Ovary (tissue), 9 donors: ENCODE data around the gene LIPT2. TPM values are rescaled to one million over a fixed set of nuclear protein-coding genes. Genes with fewer than 3 reads are reported as not detected.

Experiments used
- DNase-seq, 5 donors: peaks; one replicate each; pipeline ENCODE4 v3.0.0-alpha.2; 2019 to 2020
- H3K27ac ChIP-seq, 2 donors: fragments of 200-600 bp; one replicate each; pipeline versions ENCODE4 v1.5.1 to v1.8.0; 2019 to 2022
- H3K27me3 ChIP-seq: fragments of 200-600 bp; one replicate; pipeline ENCODE4 v1.8.0; 2022
- H3K36me3 ChIP-seq: fragments of 200-600 bp; sonication (generic); one replicate; pipeline ENCODE4 v1.5.1; 2019
- H3K4me1 ChIP-seq: one replicate; pipeline ENCODE4 v1.8.1; 2013; ENCODE audit warnings: mild to moderate bottlenecking, moderate library complexity; ENCODE audit not compliant: insufficient read depth
- H3K4me3 ChIP-seq: fragments of 200-600 bp; sonication (generic); one replicate; pipeline ENCODE4 v1.5.1; 2017
- H3K9me3 ChIP-seq, 2 donors: fragments of 200-600 bp in 1 of 2; sonication (generic) in 1 of 2; one replicate each; pipeline versions ENCODE4 v1.5.1 to v1.8.1; 2013 to 2019; ENCODE audit warnings: mild to moderate bottlenecking in 1 of 2, moderate library complexity in 1 of 2
- EP300 ChIP-seq: sonication (generic); formaldehyde crosslinking; IDR thresholded peaks from one replicate; pipeline ENCODE4 v1.6.1; 2017; ENCODE audit warnings: antibody characterized with exemption
- POLR2A ChIP-seq: fragments of 450-650 bp; IDR thresholded peaks from one replicate; pipeline ENCODE4 v1.6.1; 2017; ENCODE audit warnings: antibody characterized with exemption, mild to moderate bottlenecking, moderate library complexity
- WGBS, 3 donors: extraction: QIAGEN DNeasy Blood & Tissue Kit in 1 of 3; methylation state at CpG; one replicate each; pipeline versions ENCODE4 v1.1.5 to v1.1.7; 2013 to 2017; 5-methylcytosine and 5-hydroxymethylcytosine counted together
- intact Hi-C, 4 donors: fragments of 100-400 bp; cut with DNase I; formaldehyde crosslinking; loops; one replicate each; pipeline versions ENCODE4 v1.11.0 to v1.15.1; 2022 to 2023
- polyA plus RNA-seq, 2 donors: library from polyadenylated mRNA; stranded (reverse); fragments of 200-250 nt in 1 of 2; fragments of 350-450 nt in 1 of 2; fragmentation: Illumina TruSeq in 1 of 2; extraction: RNeasy Lipid Tissue Mini Kit (QIAGEN cat#74804) in 1 of 2; gene quantifications; one replicate each; pipeline ENCODE4 v1.2.3, GENCODE V29; 2013 to 2014
- total RNA-seq, 7 donors: library from RNA; depleted of rRNA in 2 of 7; stranded (reverse); fragments of >200 nt in 2 of 7; fragmentation: NEBNext Ultra II Directional in 3 of 7; extraction: Animal tissue kit (Norgen Biotek cat#: 25700) in 3 of 7; gene quantifications; one replicate each; pipeline versions ENCODE4 v1.1.0 to v1.2.4, GENCODE V29; 2016 to 2023
- TF ChIP-seq, protein P1 (sequence below), 3 donors: fragments of 450-650 bp in 2 of 3; fragments of 200-600 bp in 1 of 3; IDR thresholded peaks; one replicate each; pipeline versions ENCODE4 v1.5.1 to v1.8.0; 2016 to 2022; ENCODE audit warnings: antibody characterized with exemption in 3 of 3, mild to moderate bottlenecking in 1 of 3
- donor health status: DM: no; HTN: no; CAD: no; lungs with moderate emphysema.
- donor health status: DM: no; HTN: no; CAD: no.
- donor health status: Bipolar disorder and iron deficiency.
- donor health status: DM: yes; HTN: yes; CAD: no.
- donor health status: DM: no; HTN: no; CAD: no.
- donor health status: DM: yes; HTN: yes; CAD: no.

Gene LIPT2
- total and polyA plus RNA-seq, 9 donors: 3.4 to 9.2 (median 5.6) TPM

DNA sequence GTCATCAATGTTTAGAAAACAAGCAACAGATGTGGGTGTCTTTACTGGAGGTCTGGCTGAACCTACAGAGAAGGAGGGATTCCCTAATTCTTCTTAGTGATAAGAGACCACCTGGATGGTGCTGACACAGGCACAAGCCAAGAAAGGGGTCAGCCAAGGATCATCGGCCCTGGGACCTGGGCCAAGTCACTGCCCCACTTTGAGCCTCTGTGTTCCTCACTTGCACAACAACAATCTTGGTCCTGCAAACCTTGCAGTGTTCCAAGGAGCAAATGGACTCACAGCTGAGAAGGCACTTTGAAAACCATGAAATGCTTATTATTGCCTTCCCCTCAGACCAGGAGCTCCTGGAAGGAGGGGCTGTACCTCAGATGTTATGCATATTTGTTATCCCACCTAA is 19.2 kb downstream of the LIPT2 start:
- no peak overlapping the region for H3K27ac ChIP-seq
- DNase-seq: peak; percentile 61 to 95 (median 74)
- TF ChIP-seq EP300: no peak
- TF ChIP-seq POLR2A: no peak
- TF ChIP-seq, protein P1, sequence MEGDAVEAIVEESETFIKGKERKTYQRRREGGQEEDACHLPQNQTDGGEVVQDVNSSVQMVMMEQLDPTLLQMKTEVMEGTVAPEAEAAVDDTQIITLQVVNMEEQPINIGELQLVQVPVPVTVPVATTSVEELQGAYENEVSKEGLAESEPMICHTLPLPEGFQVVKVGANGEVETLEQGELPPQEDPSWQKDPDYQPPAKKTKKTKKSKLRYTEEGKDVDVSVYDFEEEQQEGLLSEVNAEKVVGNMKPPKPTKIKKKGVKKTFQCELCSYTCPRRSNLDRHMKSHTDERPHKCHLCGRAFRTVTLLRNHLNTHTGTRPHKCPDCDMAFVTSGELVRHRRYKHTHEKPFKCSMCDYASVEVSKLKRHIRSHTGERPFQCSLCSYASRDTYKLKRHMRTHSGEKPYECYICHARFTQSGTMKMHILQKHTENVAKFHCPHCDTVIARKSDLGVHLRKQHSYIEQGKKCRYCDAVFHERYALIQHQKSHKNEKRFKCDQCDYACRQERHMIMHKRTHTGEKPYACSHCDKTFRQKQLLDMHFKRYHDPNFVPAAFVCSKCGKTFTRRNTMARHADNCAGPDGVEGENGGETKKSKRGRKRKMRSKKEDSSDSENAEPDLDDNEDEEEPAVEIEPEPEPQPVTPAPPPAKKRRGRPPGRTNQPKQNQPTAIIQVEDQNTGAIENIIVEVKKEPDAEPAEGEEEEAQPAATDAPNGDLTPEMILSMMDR (IDR thresholded peaks at IDR 0.05): no peak
- intact Hi-C loops: no loop called here
- H3K4me1 ChIP-seq: peaks cover 11% of the 10 kb centered on the region
- no peaks in the 10 kb centered on the region for H3K9me3 ChIP-seq
- WGBS, 3 donors: 9 to 13% (median 9%) methylated on average over 1 of the region's 1 CpG
- H3K27me3 ChIP-seq: no peaks in the 10 kb centered on the region
- H3K4me3 ChIP-seq: no peak overlapping the region
- no peaks in the 10 kb centered on the region for H3K36me3 ChIP-seq

DNA sequence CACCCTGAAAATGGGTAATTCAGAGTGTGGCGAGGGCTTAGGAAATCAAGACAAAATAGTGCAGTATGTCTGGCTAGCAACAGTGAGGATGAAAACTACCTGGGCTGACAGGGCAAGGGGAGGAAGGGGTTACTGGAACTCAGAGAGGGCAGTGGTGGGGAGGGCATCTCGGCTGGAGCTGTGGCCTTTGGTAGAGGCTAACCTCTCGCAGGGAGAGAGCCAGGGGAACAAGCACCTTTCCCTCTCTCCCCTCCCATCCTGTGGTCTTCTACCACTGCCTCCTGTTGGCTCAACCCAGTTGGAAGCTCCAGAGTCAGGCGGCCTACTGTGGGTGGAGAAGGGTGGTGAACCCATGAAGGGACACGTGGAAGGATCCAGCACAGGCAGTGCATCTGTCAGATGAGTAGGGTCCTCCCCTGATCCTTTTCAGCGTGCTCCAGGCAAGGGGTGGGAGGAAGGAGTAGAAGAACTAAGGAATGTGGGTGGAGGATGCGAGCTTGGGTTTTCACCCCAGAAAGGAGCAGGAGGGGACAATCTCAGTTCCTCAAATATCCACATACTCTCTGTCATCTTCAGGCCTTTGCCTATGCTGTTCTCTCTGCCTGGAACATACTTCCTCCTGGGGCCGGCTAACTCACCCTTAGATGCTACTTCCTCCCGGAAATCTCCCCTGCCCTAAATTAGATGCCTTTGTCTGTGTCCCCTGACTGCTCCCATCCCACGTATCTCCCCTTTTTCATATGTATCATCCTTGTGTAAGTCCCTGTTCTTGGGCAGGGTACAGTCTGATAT is 19.9 kb downstream of the LIPT2 start:
- WGBS, 3 donors: 46 to 51% (median 47%) methylated on average over 10 of the region's 10 CpGs
- no peak for DNase-seq
- H3K9me3 ChIP-seq: no peaks in the 10 kb centered on the region
- no peak overlapping the region for H3K27ac ChIP-seq
- no peak overlapping the region for H3K4me3 ChIP-seq
- TF ChIP-seq EP300: no peak
- TF ChIP-seq POLR2A: no peak
- TF ChIP-seq, protein P1 (IDR thresholded peaks at IDR 0.05): no peak
- no peaks in the 10 kb centered on the region for H3K36me3 ChIP-seq
- H3K27me3 ChIP-seq: no peaks in the 10 kb centered on the region
- H3K4me1 ChIP-seq: peaks cover 8% of the 10 kb centered on the region
- intact Hi-C loops: no loop called here

DNA sequence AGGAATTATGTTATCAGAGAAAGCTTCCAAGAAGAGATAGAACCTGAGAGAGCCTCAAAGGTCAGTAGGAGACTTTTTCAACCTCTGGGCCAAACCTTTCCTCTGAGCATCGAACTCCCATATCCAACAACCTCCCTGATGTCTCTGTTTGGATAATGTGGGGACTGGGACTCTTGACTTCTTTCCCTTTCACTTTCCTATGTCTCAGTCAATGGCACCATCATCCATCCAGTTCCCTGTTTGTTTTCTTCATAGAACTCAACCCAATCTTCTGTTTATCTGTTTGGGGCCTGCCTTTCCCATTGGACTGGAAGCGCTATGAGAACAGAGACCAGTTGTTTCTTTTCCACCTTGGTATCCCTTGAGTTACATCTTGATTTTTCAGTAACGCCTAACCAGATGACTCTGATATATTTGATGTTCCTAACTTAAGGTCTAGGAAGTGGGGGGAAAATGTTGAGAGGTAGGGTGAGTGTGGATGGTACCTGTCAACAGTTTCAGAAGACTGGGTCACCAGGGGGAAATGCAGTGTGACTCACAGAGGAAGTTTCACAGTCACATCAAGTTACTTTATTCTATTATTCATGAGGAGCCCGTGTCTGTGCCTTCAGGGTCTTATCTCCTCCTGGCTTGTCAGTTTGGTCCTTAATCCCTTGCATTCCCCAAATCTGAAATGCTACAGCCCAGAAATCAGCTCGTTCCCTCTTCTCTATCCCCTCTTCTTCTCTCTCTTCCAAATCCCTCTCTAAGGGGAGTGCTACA is 21.7 kb downstream of the LIPT2 start:
- no peak overlapping the region for H3K27ac ChIP-seq
- intact Hi-C loops: no loop called here

DNA sequence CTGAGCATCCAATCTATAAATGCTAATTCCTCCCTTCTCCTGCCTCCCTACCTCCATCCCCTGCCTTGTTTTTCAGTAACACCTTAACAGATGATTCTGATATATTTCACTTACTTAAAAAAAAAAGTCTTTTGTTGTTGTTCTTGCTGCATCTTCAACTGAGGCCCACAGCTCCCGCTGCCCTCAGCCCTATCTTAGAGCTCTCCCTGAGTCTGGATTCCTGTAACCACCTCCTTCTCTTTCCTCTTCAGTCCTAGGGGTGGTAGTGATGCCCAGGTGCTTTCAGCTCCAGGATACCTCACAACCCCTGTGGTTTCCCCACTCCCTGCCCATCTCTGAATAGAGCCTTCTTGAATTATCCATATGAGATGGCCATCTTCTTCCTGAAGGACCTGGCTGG is 22.5 kb downstream of the LIPT2 start:
- TF ChIP-seq, protein P1 (IDR thresholded peaks at IDR 0.05): no peak
- TF ChIP-seq POLR2A: no peak
- no peak for TF ChIP-seq EP300
- Histone ChIP-seq H3K27ac (no peak overlapping the region), H3K9me3 (no peaks in the 10 kb centered on the region), H3K27me3 (no peaks in the 10 kb centered on the region), H3K4me1 (peaks cover 15% of the 10 kb centered on the region), H3K36me3 (no peaks in the 10 kb centered on the region), H3K4me3 (no peak overlapping the region)
- intact Hi-C loops: no loop called here
- DNase-seq: no peak
- 88 to 100% (median 97%) methylated on average over 1 of the region's 1 CpG for WGBS, 3 donors

More for the DNA sequence above, 21.7 kb downstream of the LIPT2 start:
- Histone ChIP-seq H3K9me3 (no peaks in the 10 kb centered on the region), H3K27me3 (no peaks in the 10 kb centered on the region), H3K4me3 (no peak overlapping the region), H3K36me3 (no peaks in the 10 kb centered on the region), H3K4me1 (peaks cover 13% of the 10 kb centered on the region)
- 83 to 88% (median 84%) methylated on average over 5 of the region's 5 CpGs for WGBS, 3 donors
- DNase-seq: no peak
- TF ChIP-seq, protein P1 (IDR thresholded peaks at IDR 0.05): no peak
- TF ChIP-seq POLR2A (no peak), EP300 (no peak)
